GM12878 (cell line): ENCODE data around the gene TNFRSF9.

Source experiments
- CTCF ChIP-seq, 3 experiments: IDR thresholded peaks in 2 of 3; conservative IDR thresholded peaks in 1 of 3; 2 replicates each; pipeline ENCODE4 v1.5.1; 2011; ENCODE audit warnings: low read depth in 3 of 3, low read length in 3 of 3, mild to moderate bottlenecking in 3 of 3, control low read depth in 2 of 3, moderate library complexity in 2 of 3, inconsistent platforms in 1 of 3, mixed read lengths in 1 of 3; ENCODE audit not compliant: control insufficient read depth in 2 of 3, insufficient read depth in 1 of 3; ENCODE audit errors: extremely low read depth in 1 of 3
- EZH2 ChIP-seq: IDR thresholded peaks from 2 replicates; pipeline ENCODE4 v1.6.1; 2012; ENCODE audit warnings: low read depth, mild to moderate bottlenecking, control low read depth, inconsistent platforms, low read length, borderline replicate concordance; ENCODE audit not compliant: control insufficient read depth
- IKZF2 ChIP-seq, 2 experiments: fragments of 450-650 bp; IDR thresholded peaks; 2 replicates each; pipeline ENCODE4 v1.6.1; 2017; ENCODE audit warnings: mild to moderate bottlenecking in 2 of 2, moderate library complexity in 2 of 2
- POLR2AphosphoS5 ChIP-seq: IDR thresholded peaks from 2 replicates; pipeline ENCODE4 v1.6.1; 2011; ENCODE audit warnings: mild to moderate bottlenecking, low read length, inconsistent platforms

- no peak for TF ChIP-seq EZH2
- TF ChIP-seq POLR2AphosphoS5 = no peak
- TF ChIP-seq CTCF (IDR thresholded peaks at IDR 0.05 in 2 of 3, conservative IDR thresholded peaks at IDR 0.05 in 1 of 3; ENCODE audit: control insufficient read depth in 2 of 3, extremely low read depth in 1 of 3, insufficient read depth in 1 of 3, low read depth in 3 of 3, low read length in 3 of 3) = no peak
- no peak for TF ChIP-seq IKZF2 (IDR thresholded peaks at IDR 0.05)
Measured at GRCh38 chr1:7984811-7985210, 44.2 kb upstream of the TNFRSF9 start.
